GM21786 (cell line): ENCODE measurements around the gene KLF11.

ENCODE experiments used
- ATAC-seq: cut with Tn5 transposase; IDR thresholded peaks from one replicate; pipeline ENCODE4 v1.9.1; 2021; ENCODE audit not compliant: unreplicated experiment

KLF11 gene

GRCh38 chr2:10043256-10043905, at the start of gene KLF11:
KLF11 (plus strand) TSS chr2:10043550; CDS start chr2:10043717, 167 bp downstream.
- ATAC-seq, result peak; percentile 60

DNA sequence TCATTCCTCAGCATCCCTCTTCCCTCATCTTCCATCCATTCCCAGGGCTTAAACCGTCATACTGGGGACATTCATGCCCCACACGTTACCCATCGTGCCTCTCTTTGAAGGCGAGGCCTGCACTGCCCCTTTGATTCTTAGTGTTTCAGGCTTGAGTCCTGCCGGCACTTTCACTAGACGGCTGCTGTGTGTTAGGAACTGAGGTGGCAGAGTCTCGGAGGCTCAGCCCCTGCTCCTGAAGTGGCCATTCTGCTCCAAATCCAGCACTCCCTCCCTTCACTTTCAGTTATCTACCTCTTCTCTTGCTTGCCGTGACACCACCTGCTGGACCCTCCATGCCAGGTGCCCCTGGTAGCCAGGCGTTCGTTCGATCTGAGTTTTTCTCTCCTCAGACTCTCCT, 48.9 kb upstream of the KLF11 start:
- ATAC-seq, result no peak

DNA sequence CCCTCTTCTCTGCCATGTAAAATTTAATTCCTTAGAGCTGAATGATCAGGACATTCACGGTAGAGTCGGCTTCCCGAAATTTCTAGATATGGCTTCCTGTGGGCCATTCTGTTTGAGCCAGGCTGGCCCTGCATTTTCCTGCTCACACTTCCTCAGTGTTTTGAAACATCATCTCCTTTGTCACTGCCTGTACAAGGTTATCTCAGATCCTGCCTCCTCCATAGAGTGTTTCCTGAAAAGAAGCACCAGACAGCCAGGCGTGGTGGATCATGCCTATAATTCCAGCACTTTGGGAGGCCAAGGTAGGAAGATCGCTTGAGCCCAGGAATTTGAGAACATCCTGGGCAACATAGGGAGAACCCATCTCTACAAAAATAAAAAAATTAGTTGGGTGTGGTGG, 48.3 kb upstream of the KLF11 start:
- no peak for ATAC-seq

GRCh38 chr2:9996321-9996720, 47.0 kb upstream of the KLF11 start:
- ATAC-seq, result no peak

DNA sequence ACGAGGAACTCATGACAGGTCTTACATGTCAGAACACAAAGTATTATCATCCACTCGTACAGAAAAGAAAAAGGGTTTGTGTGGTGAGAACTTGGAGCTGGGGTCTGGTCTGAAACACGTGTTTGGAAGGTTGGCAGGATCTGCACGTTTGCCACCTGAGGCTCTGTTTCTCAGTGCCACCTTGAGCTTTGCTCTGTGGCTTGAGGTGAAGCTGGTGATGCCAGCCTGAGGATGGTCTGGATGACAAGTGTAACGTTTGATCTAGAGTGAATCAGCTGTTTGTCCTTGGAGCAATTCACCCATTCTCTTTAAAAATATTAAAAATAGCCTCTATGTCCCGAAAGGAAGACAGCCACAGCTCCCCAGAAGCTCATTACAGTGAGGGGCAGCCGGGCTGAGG, 45.4 kb upstream of the KLF11 start:
- no peak for ATAC-seq

DNA sequence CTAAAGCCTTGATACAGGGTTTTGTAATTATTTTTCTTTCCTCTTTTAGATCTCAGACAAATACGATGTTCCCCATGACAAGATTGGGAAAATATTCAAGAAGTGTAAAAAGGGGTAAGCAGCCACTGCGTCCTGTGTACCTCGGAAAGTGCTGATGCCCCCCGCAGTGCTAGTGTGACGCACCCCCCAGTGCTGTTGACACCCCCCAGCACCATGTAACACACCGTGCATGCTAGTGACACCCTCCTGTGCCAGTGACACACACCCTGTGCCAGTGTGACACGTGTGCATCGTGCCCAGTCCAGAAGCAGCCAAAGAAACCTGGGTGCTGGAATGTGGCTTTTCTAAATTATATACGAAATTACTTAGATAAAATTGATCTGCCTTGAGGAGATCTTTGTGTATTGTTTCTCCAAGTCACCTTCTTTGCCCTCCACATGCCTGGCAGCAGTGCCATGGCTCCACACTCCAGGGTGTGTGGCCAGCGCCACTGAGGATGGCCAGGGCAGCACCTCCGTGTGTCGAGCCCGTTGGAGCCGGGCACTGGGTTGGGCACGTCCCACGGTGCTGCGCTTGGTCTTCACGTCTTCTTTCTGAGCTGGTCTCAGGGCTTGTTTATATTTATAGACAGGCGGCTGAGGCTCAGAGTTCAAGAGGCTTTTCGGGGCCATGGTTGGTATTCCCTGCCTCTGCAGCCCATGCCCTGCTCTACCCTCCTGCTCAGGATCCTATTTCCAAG, 44.3 kb upstream of the KLF11 start:
- no peak for ATAC-seq

GRCh38 chr2:9999693-10000092, 43.7 kb upstream of the KLF11 start:
- ATAC-seq, result no peak

GRCh38 chr2:10000541-10000940, 42.8 kb upstream of the KLF11 start:
- no peak for ATAC-seq

GRCh38 chr2:10001586-10001985, 41.8 kb upstream of the KLF11 start:
- ATAC-seq, result no peak

DNA sequence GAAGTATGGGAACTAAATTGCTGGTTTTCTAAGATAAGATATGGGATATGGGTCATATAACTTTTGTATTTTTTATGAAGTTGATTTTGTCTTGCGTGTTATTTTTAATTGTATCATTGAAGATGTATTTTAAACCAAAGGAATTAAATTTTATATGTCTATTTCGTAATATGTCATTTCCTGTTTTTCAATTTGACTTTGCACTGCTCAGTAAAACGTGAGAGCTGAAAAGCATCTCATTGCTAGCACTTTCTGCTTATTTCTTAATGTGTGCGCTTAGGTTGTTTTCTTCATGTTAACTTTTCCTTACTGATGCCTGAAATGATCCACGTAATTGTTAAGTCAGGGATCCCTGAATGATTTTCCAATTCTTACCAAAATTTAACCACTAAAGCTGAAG, 41.2 kb upstream of the KLF11 start:
- no peak for ATAC-seq

DNA sequence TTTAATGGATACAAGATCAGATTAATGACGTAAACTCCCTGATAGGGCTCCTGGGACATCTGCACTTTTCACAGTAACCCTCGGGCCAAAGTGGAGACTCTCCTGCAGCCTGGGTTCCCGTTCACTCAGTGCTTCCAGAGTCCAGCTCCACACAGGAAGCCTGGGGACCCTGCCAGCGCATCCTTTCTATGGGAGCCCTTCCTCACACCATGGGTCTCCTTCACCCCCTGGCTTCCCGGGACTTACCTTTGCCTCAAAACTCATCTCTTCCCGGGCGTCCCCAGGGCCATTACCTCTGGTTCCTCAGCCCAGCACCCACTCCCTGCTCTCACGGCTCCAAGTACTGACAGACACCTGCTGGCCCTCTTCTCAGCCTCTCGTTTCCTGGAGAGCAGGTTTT, 40.7 kb upstream of the KLF11 start:
- ATAC-seq, result no peak

- no peak for ATAC-seq
Observed at GRCh38 chr2:10003206-10004125, 39.9 kb upstream of the KLF11 start.

DNA sequence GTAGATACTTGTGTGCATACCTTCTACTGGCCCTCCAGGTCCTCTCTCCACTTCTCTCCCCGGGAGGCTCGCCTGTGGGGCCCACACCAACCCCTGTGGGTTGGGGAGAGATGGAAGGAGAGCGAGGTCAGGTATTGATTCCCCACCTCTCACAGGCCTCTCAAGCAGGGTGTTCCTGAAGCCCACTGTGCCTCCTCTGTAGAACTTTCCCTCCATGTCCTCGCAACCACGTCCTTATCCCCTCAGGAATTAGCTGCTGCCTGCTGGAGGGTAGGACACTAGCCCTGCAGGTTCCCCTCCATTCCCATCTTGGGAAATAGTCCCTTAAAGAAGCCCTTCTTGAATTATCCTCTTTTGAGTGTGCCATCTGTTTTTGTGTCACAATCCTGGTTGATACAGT, 38.9 kb upstream of the KLF11 start:
- no peak for ATAC-seq

DNA sequence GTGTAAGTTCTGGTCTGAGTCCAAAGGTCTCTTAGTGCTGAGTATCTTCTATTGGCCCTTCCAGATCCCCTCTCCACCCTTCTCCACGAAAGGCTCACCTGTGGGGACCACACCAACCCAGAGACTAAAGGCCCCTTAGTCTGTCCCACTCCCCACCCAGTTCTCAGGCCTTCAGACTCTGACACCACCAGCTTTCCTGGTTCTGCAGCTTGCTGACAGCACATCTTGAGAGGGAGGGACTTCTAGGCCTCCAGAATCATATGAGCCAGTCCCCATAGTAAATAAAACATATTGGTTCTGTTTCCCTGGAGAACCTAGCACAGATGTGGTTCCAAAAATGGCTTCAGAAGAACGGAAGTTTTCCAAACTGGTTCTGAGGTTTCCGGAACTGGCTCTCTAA, 38.5 kb upstream of the KLF11 start:
- ATAC-seq, result no peak

DNA sequence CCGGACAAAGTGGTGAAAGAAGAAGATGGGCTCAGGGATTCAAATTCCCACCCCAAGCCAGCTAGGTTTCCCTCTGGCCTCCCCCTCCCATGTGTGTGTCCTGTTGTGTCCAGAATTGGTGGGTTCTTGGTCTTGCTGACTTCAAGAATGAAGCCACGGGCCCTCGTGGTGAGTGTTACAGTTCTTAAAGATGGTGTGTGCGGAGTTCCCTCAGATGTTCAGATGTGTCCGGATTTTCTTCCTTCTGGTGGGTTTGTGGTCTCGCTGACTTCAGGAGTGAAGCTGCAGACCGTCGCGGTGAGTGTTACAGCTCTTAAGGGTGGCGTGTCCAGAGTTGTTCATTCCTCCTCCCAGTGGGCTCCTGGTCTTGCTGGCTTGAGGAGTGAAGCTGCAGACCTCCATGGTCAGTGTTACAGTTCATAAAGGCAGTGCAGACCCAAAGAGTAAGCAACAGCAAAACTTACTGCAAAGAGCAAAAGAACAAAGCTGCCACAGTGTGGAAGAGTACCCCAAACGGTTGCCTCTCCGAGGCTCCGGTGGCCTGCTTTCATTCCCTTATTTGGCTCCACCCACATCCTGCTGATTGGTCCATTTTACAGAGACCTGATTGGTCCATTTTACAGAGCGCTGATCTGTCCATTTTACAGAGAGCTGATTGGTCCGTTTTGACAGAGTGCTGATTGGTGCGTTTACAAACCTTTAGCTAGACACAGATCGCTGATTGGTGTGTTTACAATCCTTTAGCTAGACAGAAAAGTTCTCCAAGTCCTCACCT, 37.7 kb upstream of the KLF11 start:
- ATAC-seq, result no peak

DNA sequence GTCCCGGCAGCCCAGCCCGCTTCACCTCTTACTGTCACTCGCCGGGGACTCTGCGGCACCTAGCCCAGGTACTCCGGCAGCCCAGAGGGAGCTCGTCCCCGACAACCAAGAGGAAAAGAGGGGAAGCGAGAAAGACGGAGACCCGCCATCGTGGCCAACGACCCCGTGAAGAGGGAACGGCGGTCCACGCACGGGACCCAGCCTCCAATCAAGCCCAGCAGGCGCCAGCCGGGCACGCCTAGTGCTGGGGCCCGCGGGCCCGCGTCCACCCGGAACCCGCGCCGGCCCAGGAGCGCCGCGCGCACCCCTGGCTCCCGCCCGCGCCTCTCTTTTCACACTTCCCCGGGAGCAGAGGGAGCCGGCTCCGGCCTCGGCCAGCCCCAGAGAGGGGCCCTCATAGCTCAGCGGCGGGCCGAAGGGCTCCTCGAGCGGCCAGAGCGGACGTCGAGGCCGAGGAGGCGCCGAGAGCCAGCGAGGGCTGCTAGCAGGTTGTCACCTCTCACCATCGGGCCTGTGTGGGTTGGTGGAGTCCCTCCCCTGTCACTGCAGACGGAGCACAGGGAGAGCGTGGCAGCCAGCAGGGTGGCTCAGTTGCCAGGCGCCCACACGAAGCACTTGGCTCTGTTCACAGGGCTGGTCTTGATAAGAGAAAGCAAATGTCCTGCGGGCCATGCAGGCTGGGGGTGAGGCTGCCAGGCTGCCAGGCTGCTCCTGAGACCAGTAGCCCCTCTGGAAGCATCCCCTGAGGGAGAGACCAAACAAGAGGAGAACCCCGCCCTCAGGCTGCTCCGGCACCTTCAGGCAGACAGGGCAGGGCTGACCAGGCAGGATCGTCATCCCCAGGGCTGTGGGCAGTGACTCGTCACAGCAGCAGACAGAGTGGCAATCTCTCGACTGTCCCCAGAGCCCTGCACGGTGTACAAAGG, 36.9 kb upstream of the KLF11 start:
- no peak for ATAC-seq

GRCh38 chr2:10007435-10007834, 35.9 kb upstream of the KLF11 start:
- no peak for ATAC-seq

GRCh38 chr2:10007921-10008808, 35.2 kb upstream of the KLF11 start:
- no peak for ATAC-seq

DNA sequence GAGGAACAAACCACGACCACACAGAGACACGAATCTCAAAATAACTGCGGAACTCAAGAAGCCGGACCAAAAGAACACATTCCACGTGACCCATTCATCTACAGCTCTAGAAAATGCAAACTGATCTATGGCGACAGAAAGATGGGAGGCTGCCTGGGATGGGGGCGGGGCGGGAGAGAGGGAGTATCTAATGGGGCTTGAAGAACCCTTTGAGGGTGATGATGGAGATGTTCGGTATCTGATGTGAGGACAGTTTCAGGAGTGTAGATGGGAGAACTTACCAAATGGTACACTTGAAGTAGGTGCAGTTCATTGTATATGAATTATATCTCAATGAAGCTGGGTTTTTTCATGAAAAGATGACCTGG, 34.6 kb upstream of the KLF11 start:
- ATAC-seq, result no peak
